ENCODE data around the gene UNC5B.

- TF ChIP-seq GATA2 (IDR thresholded peaks at IDR 0.05; ENCODE audit: low read depth, low read length) (no peak), GATA3 (IDR thresholded peaks at IDR 0.05; ENCODE audit: low read depth, low read length) (no peak)
These were observed 81.2 kb downstream of the UNC5B start for GRCh38 chr10:71293446-71294084.

Data from SH-SY5Y (cell line).